ENCODE measurements around the gene SPCS1. TPM values are rescaled to one million over a fixed set of nuclear protein-coding genes. Genes with fewer than 3 reads are reported as not detected.
"Not testable (repeated sequence)": the region's sequence is repeated elsewhere in the genome, so short reads cannot be mapped to it uniquely, and the experiment has no call there.

The SPCS1 gene
- 223 TPM for polyA plus RNA-seq (2012; ENCODE audit: insufficient read depth, insufficient read length)

- peak within 1 kb of the TSS; percentile 78 for H3K4me3 ChIP-seq (ENCODE audit: low read length)
Observed at GRCh38 chr3:52705688-52706686, at the start of gene SPCS1, which contains the start of gene GLT8D1. Gene SPCS1, plus strand, starts transcription at chr3:52706106. Its CDS starts 141 bp downstream, at chr3:52706247. Gene GLT8D1, minus strand, starts transcription at chr3:52705791. Its CDS starts 5,331 bp downstream, at chr3:52700460.

GRCh38 chr3:52660046-52660445, 45.9 kb upstream of the SPCS1 start:
- no peak overlapping the region for H3K4me3 ChIP-seq (ENCODE audit: low read length)
- DNase-seq (ENCODE audit: low read depth, low spot score): no peak

More at GRCh38 chr3:52705688-52706686, at the start of gene SPCS1, which contains the start of gene GLT8D1:
- peak; percentile 75 for DNase-seq (ENCODE audit: low read depth, low spot score)

- no peak overlapping the region for H3K4me3 ChIP-seq (ENCODE audit: low read length)
Observed at GRCh38 chr3:52663098-52663497, 42.8 kb upstream of the SPCS1 start.

GRCh38 chr3:52670621-52671521, 35.0 kb upstream of the SPCS1 start:
- peak; percentile 33 for DNase-seq (ENCODE audit: low read depth, low spot score)
- H3K4me3 ChIP-seq (ENCODE audit: low read length): no peak overlapping the region

More at GRCh38 chr3:52663098-52663497, 42.8 kb upstream of the SPCS1 start:
- DNase-seq (ENCODE audit: low read depth, low spot score): no peak

- no peak overlapping the region for H3K4me3 ChIP-seq (ENCODE audit: low read length)
- no peak for DNase-seq (ENCODE audit: low read depth, low spot score)
Observed at GRCh38 chr3:52671676-52672075, 34.2 kb upstream of the SPCS1 start.

GRCh38 chr3:52676201-52676600, 29.7 kb upstream of the SPCS1 start:
- DNase-seq (ENCODE audit: low read depth, low spot score); H3K4me3 ChIP-seq (ENCODE audit: low read length): not testable (repeated sequence)

GRCh38 chr3:52678265-52679198, 27.4 kb upstream of the SPCS1 start:
- DNase-seq (ENCODE audit: low read depth, low spot score): no peak

GRCh38 chr3:52679199-52679538, 26.7 kb upstream of the SPCS1 start:
- DNase-seq (ENCODE audit: low read depth, low spot score): no peak
- H3K4me3 ChIP-seq (ENCODE audit: low read length): no peak overlapping the region

More at GRCh38 chr3:52678265-52679198, 27.4 kb upstream of the SPCS1 start:
- H3K4me3 ChIP-seq (ENCODE audit: low read length): no peak overlapping the region

GRCh38 chr3:52679811-52680210, 26.1 kb upstream of the SPCS1 start:
- DNase-seq (ENCODE audit: low read depth, low spot score): no peak
- H3K4me3 ChIP-seq (ENCODE audit: low read length): no peak overlapping the region

GRCh38 chr3:52681596-52681995, 24.3 kb upstream of the SPCS1 start:
- DNase-seq (ENCODE audit: low read depth, low spot score): no peak
- H3K4me3 ChIP-seq (ENCODE audit: low read length): no peak overlapping the region

- DNase-seq (ENCODE audit: low read depth, low spot score): no peak
- H3K4me3 ChIP-seq (ENCODE audit: low read length): no peak overlapping the region
Observed at GRCh38 chr3:52682016-52682415, 23.9 kb upstream of the SPCS1 start.

- no peak for DNase-seq (ENCODE audit: low read depth, low spot score)
- no peak overlapping the region for H3K4me3 ChIP-seq (ENCODE audit: low read length)
Observed at GRCh38 chr3:52683611-52684010, 22.3 kb upstream of the SPCS1 start.

- H3K4me3 ChIP-seq (ENCODE audit: low read length): peak overlapping the region; percentile 98
- no peak for DNase-seq (ENCODE audit: low read depth, low spot score)
Observed at GRCh38 chr3:52684184-52684583, 21.7 kb upstream of the SPCS1 start.

GRCh38 chr3:52685285-52685708, 20.6 kb upstream of the SPCS1 start:
- DNase-seq (ENCODE audit: low read depth, low spot score): peak; percentile 69
- H3K4me3 ChIP-seq (ENCODE audit: low read length): peak overlapping the region; percentile 98

- peak within 1 kb of the TSS; percentile 98 for H3K4me3 ChIP-seq (ENCODE audit: low read length)
- peak; percentile 96 for DNase-seq (ENCODE audit: low read depth, low spot score)
Observed at GRCh38 chr3:52685709-52686691, 19.9 kb upstream of the SPCS1 start, which contains the start of the genes GNL3 and PBRM1. Gene GNL3, plus strand, starts transcription at chr3:52686032. Its CDS starts 61 bp downstream, at chr3:52686093. Gene PBRM1, minus strand, starts transcription at chr3:52685913.

GRCh38 chr3:52688266-52688665, 17.6 kb upstream of the SPCS1 start:
- DNase-seq (ENCODE audit: low read depth, low spot score): no peak
- H3K4me3 ChIP-seq (ENCODE audit: low read length): no peak overlapping the region

- no peak overlapping the region for H3K4me3 ChIP-seq (ENCODE audit: low read length)
- no peak for DNase-seq (ENCODE audit: low read depth, low spot score)
Observed at GRCh38 chr3:52689151-52689550, 16.8 kb upstream of the SPCS1 start.
